Measurements from ENCODE around the gene ACVRL1.

DNA sequence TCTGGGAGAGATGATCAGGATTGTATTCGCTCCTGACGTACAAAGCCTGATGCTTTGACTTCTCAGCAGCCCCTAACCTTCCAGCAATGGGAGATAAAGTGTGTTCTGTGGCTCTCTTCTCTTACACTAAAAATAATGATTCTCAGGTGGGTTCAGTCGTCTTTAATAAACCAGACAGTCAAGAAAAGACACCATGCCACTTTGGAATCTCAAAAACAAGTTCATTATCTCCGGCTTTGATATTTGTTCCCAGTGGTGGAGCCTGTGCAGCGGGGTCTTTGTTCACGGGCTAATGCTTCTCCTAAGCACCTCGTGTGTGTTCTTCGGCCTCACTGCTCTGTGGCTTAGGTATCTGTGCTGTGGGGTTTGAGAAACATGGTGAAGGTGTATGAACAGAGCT is 45.8 kb downstream of the ACVRL1 start:
- TF ChIP-seq, protein P1, sequence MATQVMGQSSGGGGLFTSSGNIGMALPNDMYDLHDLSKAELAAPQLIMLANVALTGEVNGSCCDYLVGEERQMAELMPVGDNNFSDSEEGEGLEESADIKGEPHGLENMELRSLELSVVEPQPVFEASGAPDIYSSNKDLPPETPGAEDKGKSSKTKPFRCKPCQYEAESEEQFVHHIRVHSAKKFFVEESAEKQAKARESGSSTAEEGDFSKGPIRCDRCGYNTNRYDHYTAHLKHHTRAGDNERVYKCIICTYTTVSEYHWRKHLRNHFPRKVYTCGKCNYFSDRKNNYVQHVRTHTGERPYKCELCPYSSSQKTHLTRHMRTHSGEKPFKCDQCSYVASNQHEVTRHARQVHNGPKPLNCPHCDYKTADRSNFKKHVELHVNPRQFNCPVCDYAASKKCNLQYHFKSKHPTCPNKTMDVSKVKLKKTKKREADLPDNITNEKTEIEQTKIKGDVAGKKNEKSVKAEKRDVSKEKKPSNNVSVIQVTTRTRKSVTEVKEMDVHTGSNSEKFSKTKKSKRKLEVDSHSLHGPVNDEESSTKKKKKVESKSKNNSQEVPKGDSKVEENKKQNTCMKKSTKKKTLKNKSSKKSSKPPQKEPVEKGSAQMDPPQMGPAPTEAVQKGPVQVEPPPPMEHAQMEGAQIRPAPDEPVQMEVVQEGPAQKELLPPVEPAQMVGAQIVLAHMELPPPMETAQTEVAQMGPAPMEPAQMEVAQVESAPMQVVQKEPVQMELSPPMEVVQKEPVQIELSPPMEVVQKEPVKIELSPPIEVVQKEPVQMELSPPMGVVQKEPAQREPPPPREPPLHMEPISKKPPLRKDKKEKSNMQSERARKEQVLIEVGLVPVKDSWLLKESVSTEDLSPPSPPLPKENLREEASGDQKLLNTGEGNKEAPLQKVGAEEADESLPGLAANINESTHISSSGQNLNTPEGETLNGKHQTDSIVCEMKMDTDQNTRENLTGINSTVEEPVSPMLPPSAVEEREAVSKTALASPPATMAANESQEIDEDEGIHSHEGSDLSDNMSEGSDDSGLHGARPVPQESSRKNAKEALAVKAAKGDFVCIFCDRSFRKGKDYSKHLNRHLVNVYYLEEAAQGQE (IDR thresholded peaks at IDR 0.05) = no peak
- TF ChIP-seq, protein P2, sequence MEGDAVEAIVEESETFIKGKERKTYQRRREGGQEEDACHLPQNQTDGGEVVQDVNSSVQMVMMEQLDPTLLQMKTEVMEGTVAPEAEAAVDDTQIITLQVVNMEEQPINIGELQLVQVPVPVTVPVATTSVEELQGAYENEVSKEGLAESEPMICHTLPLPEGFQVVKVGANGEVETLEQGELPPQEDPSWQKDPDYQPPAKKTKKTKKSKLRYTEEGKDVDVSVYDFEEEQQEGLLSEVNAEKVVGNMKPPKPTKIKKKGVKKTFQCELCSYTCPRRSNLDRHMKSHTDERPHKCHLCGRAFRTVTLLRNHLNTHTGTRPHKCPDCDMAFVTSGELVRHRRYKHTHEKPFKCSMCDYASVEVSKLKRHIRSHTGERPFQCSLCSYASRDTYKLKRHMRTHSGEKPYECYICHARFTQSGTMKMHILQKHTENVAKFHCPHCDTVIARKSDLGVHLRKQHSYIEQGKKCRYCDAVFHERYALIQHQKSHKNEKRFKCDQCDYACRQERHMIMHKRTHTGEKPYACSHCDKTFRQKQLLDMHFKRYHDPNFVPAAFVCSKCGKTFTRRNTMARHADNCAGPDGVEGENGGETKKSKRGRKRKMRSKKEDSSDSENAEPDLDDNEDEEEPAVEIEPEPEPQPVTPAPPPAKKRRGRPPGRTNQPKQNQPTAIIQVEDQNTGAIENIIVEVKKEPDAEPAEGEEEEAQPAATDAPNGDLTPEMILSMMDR (IDR thresholded peaks at IDR 0.05; ENCODE audit: low read depth, low read length, missing input control) = no peak
- TF ChIP-seq RAD21 (IDR thresholded peaks at IDR 0.05) (no peak), HNF4A (conservative IDR thresholded peaks at IDR 0.05) (no peak), SP1 (IDR thresholded peaks at IDR 0.05) (no peak), TAF1 (conservative IDR thresholded peaks at IDR 0.05) (no peak), JUND (IDR thresholded peaks at IDR 0.05) (no peak), NR2F2 (IDR thresholded peaks at IDR 0.05) (no peak), RXRA (IDR thresholded peaks at IDR 0.05) (no peak)
- TF ChIP-seq, protein P3, sequence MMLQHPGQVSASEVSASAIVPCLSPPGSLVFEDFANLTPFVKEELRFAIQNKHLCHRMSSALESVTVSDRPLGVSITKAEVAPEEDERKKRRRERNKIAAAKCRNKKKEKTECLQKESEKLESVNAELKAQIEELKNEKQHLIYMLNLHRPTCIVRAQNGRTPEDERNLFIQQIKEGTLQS (IDR thresholded peaks at IDR 0.05) = no peak

Measured in liver (tissue), 3 donors.